Airway epithelial cell (primary cell): ENCODE measurements around the gene ATP5MC3. TPM values are rescaled to one million over a fixed set of nuclear protein-coding genes. Genes with fewer than 3 reads are reported as not detected.

ENCODE experiments used
- total RNA-seq: library from RNA; depleted of rRNA; stranded (reverse); fragments of >200 nt; gene quantifications from 2 replicates; pipeline ENCODE4 v1.2.3, GENCODE V29; 2015

The ATP5MC3 gene
- 320 and 335 TPM in 2 replicates for total RNA-seq

GRCh38 chr2:175181104-175181876 is at the start of gene ATP5MC3:
Gene ATP5MC3, minus strand, starts transcription at chr2:175181710. Its CDS starts 317 bp downstream, at chr2:175181393.

GRCh38 chr2:175167792-175168563 is 13.5 kb downstream of the ATP5MC3 start, which contains the start of gene ATF2:
Gene ATF2, minus strand, starts transcription at chr2:175168203. Its CDS starts 31,760 bp downstream, at chr2:175136443.

Other genes starting within 250 kb of the ATP5MC3 start
- gene CHN1, start 176.3 kb downstream of the ATP5MC3 start, total RNA-seq: 3.4 and 4.4 TPM in 2 replicates
- gene ATF2, start 13.5 kb downstream of the ATP5MC3 start, total RNA-seq: 15.0 and 15.3 TPM in 2 replicates